Measurements from ENCODE around the gene SPATA45.

Gene SPATA45

GRCh38 chr1:212814537-212815334 is 32.7 kb downstream of the SPATA45 start:
- Histone ChIP-seq H3K9me2 (replicated peaks; ENCODE audit: low read depth, low read length) (no peaks in the 10 kb centered on the region), H2AFZ (ENCODE audit: low read length) (no peak overlapping the region), H3K9me3 (ENCODE audit: insufficient read depth, low read depth, low read length) (no peaks in the 10 kb centered on the region), H3K27me3 (ENCODE audit: insufficient read depth, low read length, poor library complexity, severe bottlenecking) (no peaks in the 10 kb centered on the region), H3K79me2 (ENCODE audit: insufficient read depth, low read length) (no peaks in the 10 kb centered on the region), H3K4me3 (ENCODE audit: low read length, poor library complexity, severe bottlenecking) (no peak overlapping the region), H3K4me1 (ENCODE audit: insufficient read depth, low read length, poor library complexity, severe bottlenecking) (peaks cover 7% of the 10 kb centered on the region), H3K36me3 (ENCODE audit: insufficient read depth, low read length) (no peaks in the 10 kb centered on the region), H3F3A (ENCODE audit: low read depth) (no peaks in the 10 kb centered on the region; the same call in 1 of the 2 replicates), H4K20me1 (ENCODE audit: insufficient read depth, low read length, poor library complexity, severe bottlenecking) (no peaks in the 10 kb centered on the region), H3K9ac (ENCODE audit: low read depth, low read length, poor library complexity, severe bottlenecking) (no peak overlapping the region), H3K4me2 (ENCODE audit: low read depth, low read length, poor library complexity, severe bottlenecking) (no peak overlapping the region)
- no peak for TF ChIP-seq EZH2phosphoT487 (IDR thresholded peaks at IDR 0.05; ENCODE audit: borderline replicate concordance)
- TF ChIP-seq CTCF (conservative IDR thresholded peaks at IDR 0.05; ENCODE audit: low read length): peak; percentile 71

GRCh38 chr1:212805767-212806166 is 41.7 kb downstream of the SPATA45 start:
- Histone ChIP-seq H2AFZ (ENCODE audit: low read length) (no peak overlapping the region), H3K27me3 (ENCODE audit: insufficient read depth, low read length, poor library complexity, severe bottlenecking) (no peaks in the 10 kb centered on the region), H3K9ac (ENCODE audit: low read depth, low read length, poor library complexity, severe bottlenecking) (no peak overlapping the region), H4K20me1 (ENCODE audit: insufficient read depth, low read length, poor library complexity, severe bottlenecking) (no peaks in the 10 kb centered on the region), H3K4me2 (ENCODE audit: low read depth, low read length, poor library complexity, severe bottlenecking) (no peak overlapping the region), H3K9me2 (replicated peaks; ENCODE audit: low read depth, low read length) (no peaks in the 10 kb centered on the region), H3K4me3 (ENCODE audit: low read length, poor library complexity, severe bottlenecking) (no peak overlapping the region), H3K9me3 (ENCODE audit: insufficient read depth, low read depth, low read length) (no peaks in the 10 kb centered on the region), H3K79me2 (ENCODE audit: insufficient read depth, low read length) (no peaks in the 10 kb centered on the region), H3K36me3 (ENCODE audit: insufficient read depth, low read length) (0 out of 2 replicates have a peak, but pooled peaks cover 3% of the 10 kb centered on the region), H3K4me1 (ENCODE audit: insufficient read depth, low read length, poor library complexity, severe bottlenecking) (no peaks in the 10 kb centered on the region), H3F3A (ENCODE audit: low read depth) (no peaks in the 10 kb centered on the region)
- no peak for TF ChIP-seq EZH2phosphoT487 (IDR thresholded peaks at IDR 0.05; ENCODE audit: borderline replicate concordance)
- TF ChIP-seq CTCF (conservative IDR thresholded peaks at IDR 0.05; ENCODE audit: low read length): no peak

GRCh38 chr1:212797681-212798080 is 49.8 kb downstream of the SPATA45 start:
- no peaks in the 10 kb centered on the region for H3K27me3 ChIP-seq (ENCODE audit: insufficient read depth, low read length, poor library complexity, severe bottlenecking)
- peaks cover 9% of the 10 kb centered on the region for H3K79me2 ChIP-seq (ENCODE audit: insufficient read depth, low read length)
- no peak for TF ChIP-seq CTCF (conservative IDR thresholded peaks at IDR 0.05; ENCODE audit: low read length)
- TF ChIP-seq EZH2phosphoT487 (IDR thresholded peaks at IDR 0.05; ENCODE audit: borderline replicate concordance): no peak

More at GRCh38 chr1:212797681-212798080, 49.8 kb downstream of the SPATA45 start:
- H4K20me1 ChIP-seq (ENCODE audit: insufficient read depth, low read length, poor library complexity, severe bottlenecking): no peaks in the 10 kb centered on the region
- no peak overlapping the region for H2AFZ ChIP-seq (ENCODE audit: low read length)
- H3F3A ChIP-seq (ENCODE audit: low read depth): no peaks in the 10 kb centered on the region
- no peaks in the 10 kb centered on the region; the same call in 1 of the 2 replicates for H3K36me3 ChIP-seq (ENCODE audit: insufficient read depth, low read length)
- no peaks in the 10 kb centered on the region for H3K9me3 ChIP-seq (ENCODE audit: insufficient read depth, low read depth, low read length)
- H3K9ac ChIP-seq (ENCODE audit: low read depth, low read length, poor library complexity, severe bottlenecking): no peak overlapping the region
- peaks cover 17% of the 10 kb centered on the region for H3K4me1 ChIP-seq (ENCODE audit: insufficient read depth, low read length, poor library complexity, severe bottlenecking)
- H3K9me2 ChIP-seq (replicated peaks; ENCODE audit: low read depth, low read length): no peaks in the 10 kb centered on the region
- no peak overlapping the region for H3K4me3 ChIP-seq (ENCODE audit: low read length, poor library complexity, severe bottlenecking)
- H3K4me2 ChIP-seq (ENCODE audit: low read depth, low read length, poor library complexity, severe bottlenecking): no peak overlapping the region

All from Loucy (cell line).